ENCODE data around the gene TRAF7.

The TRAF7 gene

GRCh38 chr16:2152695-2153506, 2.7 kb upstream of the TRAF7 start:
- TF ChIP-seq, protein P1, sequence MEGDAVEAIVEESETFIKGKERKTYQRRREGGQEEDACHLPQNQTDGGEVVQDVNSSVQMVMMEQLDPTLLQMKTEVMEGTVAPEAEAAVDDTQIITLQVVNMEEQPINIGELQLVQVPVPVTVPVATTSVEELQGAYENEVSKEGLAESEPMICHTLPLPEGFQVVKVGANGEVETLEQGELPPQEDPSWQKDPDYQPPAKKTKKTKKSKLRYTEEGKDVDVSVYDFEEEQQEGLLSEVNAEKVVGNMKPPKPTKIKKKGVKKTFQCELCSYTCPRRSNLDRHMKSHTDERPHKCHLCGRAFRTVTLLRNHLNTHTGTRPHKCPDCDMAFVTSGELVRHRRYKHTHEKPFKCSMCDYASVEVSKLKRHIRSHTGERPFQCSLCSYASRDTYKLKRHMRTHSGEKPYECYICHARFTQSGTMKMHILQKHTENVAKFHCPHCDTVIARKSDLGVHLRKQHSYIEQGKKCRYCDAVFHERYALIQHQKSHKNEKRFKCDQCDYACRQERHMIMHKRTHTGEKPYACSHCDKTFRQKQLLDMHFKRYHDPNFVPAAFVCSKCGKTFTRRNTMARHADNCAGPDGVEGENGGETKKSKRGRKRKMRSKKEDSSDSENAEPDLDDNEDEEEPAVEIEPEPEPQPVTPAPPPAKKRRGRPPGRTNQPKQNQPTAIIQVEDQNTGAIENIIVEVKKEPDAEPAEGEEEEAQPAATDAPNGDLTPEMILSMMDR (IDR thresholded peaks at IDR 0.05; ENCODE audit: low read depth, low read length) = no peak
- peak overlapping the region; percentile 100 for H3K4me3 ChIP-seq (ENCODE audit: low read depth, low read length)

DNA sequence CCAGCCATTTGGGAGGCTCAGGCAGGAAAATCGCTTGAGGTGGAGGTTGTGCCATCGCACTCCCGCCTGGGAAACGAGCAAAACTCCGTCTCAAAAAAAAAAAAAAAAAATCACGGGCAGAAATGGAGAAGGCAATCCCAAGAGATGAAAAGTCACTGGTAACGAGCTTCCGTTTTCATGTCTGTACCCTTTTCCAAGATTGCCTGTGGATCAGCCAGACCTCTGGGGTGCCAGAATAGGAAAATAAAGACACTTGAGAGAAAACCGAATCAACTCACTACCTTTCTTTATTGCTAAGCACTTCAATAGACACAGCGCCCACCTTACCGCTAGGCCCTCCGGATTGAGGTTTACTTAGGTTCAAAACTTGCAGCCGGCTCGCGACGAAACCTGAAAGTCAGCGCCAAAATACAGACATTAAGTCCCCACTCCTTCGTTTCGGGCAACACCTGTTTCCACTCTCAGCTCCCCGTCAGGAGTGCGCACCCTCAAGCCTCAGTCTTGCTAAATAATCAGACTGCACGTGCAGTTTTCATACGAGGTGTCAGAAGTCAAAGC, 970 bp upstream of the TRAF7 start:
- H3K4me3 ChIP-seq (ENCODE audit: low read depth, low read length) = peak overlapping the region; percentile 100
- TF ChIP-seq, protein P1 (IDR thresholded peaks at IDR 0.05; ENCODE audit: low read depth, low read length) = no peak

DNA sequence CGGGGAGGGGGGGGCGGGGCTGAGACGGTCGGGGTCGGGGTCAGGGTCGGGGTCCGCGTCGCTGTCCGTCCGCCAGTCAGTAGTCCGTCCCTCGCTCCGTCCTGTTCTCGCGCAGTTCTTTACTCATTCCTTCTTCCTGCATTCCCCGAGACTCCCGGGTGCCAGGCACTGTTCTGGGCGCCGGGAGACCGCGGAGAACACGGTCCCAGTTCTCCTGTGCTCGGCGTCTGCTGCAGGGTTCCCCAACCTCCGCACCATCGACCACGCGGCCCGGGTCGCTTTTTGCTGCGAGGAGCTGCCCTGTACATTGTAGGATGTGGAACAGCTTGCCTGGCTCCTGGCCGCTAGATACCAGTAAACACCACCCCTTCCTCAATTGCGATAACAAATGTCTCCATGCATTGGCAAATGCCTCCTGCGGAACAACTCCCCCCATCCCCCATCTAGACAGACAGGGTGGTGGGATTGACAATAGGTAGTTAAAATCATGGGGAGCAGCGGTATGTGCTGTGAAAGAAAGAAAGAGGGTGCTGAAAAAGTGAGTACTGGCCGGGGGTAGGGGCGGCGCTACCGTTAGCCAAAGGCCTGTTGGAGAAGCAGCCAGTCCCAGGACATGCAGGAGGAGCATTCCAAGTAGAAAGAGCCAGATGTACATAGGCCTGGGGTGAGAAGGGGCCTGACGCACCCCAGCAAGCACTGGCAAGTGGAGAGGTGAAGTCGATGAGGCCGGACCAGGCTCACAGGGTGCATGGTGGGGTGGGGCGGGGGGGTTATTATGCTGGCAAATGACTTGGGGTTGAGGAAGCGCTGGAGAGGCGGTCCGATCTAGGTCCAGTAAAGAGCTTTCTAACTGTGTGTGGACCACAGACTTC, 631 bp downstream of the TRAF7 start:
- H3K4me3 ChIP-seq (ENCODE audit: low read depth, low read length) = peak overlapping the region; percentile 90
- TF ChIP-seq, protein P1 (IDR thresholded peaks at IDR 0.05; ENCODE audit: low read depth, low read length) = no peak

GRCh38 chr16:2156849-2157224, 1.3 kb downstream of the TRAF7 start:
- TF ChIP-seq, protein P1 (IDR thresholded peaks at IDR 0.05; ENCODE audit: low read depth, low read length) = no peak
- peak overlapping the region; percentile 90 for H3K4me3 ChIP-seq (ENCODE audit: low read depth, low read length)

DNA sequence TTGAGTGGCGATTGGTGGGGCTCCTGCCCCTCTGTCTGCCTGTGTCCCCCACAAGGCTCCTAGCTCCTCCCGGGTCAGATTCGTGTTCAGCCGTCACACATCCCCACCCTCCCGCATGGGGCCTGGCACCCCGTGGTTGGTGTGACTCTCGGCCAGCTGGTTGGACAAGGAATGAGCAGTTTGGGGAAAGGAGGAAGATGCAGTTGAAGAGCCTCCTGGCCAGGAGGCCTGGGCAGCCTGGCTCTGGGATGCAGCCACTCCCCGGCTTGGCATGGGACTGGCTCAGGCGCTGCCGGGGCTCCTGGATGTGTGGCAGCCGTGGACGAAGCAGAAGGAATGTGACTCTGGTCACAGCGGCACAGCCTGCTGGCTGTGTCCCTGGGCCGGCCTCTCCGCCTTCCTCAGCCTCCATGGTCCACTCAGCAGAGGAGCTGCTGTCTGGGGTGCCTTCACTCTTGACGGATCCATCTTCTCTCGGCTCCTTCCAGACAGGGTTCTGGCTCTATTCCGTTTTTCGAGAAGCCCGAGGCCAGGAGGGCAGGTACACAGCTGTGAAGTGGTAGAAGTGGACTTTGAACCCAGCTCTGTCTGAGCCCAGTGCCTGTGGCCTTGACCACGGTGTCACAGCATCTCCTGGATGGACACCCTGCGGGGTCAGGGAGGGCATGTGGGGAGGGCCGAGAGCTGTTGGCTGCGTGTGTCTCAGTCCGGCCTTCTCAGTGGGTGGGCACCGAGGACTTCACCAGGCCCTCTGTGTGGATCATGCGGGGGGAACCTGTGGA, 2.1 kb downstream of the TRAF7 start:
- TF ChIP-seq, protein P1 (IDR thresholded peaks at IDR 0.05; ENCODE audit: low read depth, low read length) = no peak
- no peak overlapping the region for H3K4me3 ChIP-seq (ENCODE audit: low read depth, low read length)

GRCh38 chr16:2158262-2158638, 2.7 kb downstream of the TRAF7 start:
- H3K4me3 ChIP-seq (ENCODE audit: low read depth, low read length) = no peak overlapping the region
- TF ChIP-seq, protein P1 (IDR thresholded peaks at IDR 0.05; ENCODE audit: low read depth, low read length) = no peak

All from WI38 (cell line).